ENCODE measurements around the gene MICALL2. TPM values are rescaled to one million over a fixed set of nuclear protein-coding genes. Genes with fewer than 3 reads are reported as not detected.

Gene MICALL2
- 18.1 and 19.1 TPM in 2 replicates for total RNA-seq

DNA sequence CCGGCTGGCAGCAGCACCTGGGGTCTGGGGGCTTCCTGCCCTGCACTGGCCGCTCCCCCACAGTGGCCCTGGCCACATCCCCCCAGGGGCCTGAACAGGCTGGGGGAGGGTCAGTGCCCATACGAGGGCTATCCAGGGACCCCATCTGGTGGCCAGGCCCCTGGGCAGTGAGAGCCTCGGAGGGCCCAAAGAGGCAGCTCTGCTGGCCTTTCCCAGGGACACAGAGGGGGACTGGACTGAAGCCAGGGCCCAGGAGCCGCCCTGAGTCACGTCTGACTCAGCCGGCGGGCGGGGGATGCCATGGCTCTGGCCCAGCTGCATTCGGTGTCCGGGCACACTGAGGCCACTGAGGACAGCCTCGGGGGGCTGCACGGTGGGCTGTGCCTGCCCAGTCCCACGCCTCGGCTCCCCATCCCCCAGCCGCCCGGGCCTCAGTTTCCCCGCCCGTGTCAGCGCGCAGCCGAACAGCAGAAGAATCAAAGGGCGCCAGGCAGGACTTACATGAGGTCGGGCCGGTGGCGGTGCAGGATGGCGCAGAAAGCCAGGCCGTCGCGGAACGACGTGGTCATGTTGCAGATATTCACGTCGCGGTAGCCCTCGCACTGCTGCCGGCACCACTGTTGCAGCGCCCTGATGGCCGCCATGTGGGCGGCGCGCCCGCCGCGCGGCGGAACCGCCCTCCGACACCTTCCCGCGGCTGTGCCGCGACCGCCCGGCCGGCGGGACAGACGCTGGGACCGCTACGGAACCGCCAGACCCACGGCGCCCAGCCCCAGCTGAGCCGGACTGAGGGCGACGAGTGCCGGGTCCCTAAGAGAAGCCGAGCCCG is at the start of gene MICALL2:
MICALL2 (minus strand) TSS at position 788 of the 829 bp plus-strand sequence; CDS start at position 644, 144 bp downstream.

DNA sequence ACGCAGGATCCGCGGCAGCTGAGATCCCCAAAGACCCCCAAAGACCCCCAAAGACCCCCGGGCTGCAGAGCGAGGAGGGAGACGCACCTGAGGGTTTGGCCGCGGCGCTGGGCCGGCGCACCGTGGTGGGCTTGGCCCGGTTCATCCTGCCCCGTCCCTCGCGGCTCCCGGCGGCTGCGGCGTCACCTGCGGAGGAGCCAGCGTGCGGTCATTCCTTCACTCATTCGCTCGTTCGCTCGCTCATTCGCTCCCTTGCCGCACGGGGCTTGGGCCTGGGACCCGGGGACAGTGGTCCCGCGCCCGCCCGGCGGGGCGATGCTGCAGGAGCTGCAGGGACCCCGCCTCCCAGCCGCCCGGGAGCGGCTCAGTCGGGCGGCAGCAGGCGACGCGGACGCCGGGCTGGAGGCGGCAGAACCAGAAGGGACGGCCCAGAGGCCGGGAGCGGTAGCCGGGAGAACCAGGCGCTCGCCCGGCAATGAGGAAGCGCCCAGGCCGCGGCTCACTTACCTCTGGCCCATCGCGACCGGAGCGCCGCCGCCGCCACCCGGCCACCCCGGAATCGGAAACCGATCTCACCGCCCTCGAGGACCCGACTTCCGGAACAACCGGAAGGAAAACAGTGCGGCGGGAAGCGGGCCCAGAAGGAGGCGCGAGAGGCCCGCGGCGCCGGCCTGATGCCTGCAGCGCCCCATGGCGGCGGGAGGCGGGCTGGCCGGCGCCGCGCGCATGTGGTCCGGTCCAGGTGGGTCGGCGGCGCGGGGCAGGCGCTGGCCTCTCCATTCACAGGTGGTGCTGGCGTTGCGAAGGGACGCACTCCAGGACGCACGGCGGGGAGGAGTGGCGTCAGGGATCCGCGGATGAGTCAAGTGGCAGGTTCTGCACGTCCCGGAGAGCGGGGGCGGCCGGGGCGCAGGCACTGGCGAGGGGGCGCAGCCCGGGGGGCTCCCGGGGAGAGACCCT is 44.8 kb upstream of the MICALL2 start, which contains the start of gene INTS1:
INTS1 (minus strand) TSS at position 574 of the 960 bp plus-strand sequence; CDS start at position 145, 429 bp downstream.

Other genes starting within 250 kb of the MICALL2 start
- gene UNCX, start 226.6 kb downstream of the MICALL2 start, total RNA-seq = not detected in 2 replicates
- gene INTS1, start 44.9 kb upstream of the MICALL2 start, total RNA-seq = 37.3 and 39.6 TPM in 2 replicates
- gene MAFK, start 71.2 kb upstream of the MICALL2 start, total RNA-seq = 5.1 and 12.4 TPM in 2 replicates
- not detected in 2 replicates for gene TMEM184A, start 96.7 kb upstream of the MICALL2 start, total RNA-seq
- gene PSMG3, start 110.6 kb upstream of the MICALL2 start, total RNA-seq = 40.9 and 41.4 TPM in 2 replicates
- 0.68 and 1.1 TPM in 2 replicates for gene ELFN1, start 210.8 kb upstream of the MICALL2 start, total RNA-seq